SK-N-SH treated with all-trans-retinoic acid at 6 μM for 48 hours (cell line): ENCODE data around the gene STRA8.

Source experiments
- BACH2 ChIP-seq: fragments of 250-450 bp; sonication (Bioruptor Pico); IDR thresholded peaks from 2 replicates; pipeline ENCODE4 v1.9.0; 2021; ENCODE audit warnings: mild to moderate bottlenecking, borderline replicate concordance
- ESRRG ChIP-seq: fragments of 250-450 bp; sonication (Bioruptor Pico); IDR thresholded peaks from 2 replicates; pipeline ENCODE4 v1.6.1; 2021; ENCODE audit warnings: mild to moderate bottlenecking
- TSHZ2 ChIP-seq: fragments of 250-450 bp; sonication (Bioruptor Pico); IDR thresholded peaks from 2 replicates; pipeline ENCODE4 v1.5.0; 2020; ENCODE audit warnings: mild to moderate bottlenecking, moderate library complexity
- ZFP3 ChIP-seq: fragments of 250-450 bp; sonication (Bioruptor Pico); IDR thresholded peaks from 2 replicates; pipeline ENCODE4 v1.5.0; 2020; ENCODE audit warnings: mild to moderate bottlenecking, moderate library complexity
- ZNF565 ChIP-seq: fragments of 450-650 bp; formaldehyde crosslinking; conservative IDR thresholded peaks from 2 replicates; pipeline ENCODE4 v1.5.0; 2020; ENCODE audit warnings: low read depth, mild to moderate bottlenecking, moderate library complexity
- ZNF70 ChIP-seq: fragments of 450-650 bp; formaldehyde crosslinking; IDR thresholded peaks from 2 replicates; pipeline ENCODE4 v1.5.0; 2020; ENCODE audit warnings: mild to moderate bottlenecking, moderate library complexity
- ZNF8 ChIP-seq: fragments of 450-650 bp; formaldehyde crosslinking; IDR thresholded peaks from 2 replicates; pipeline ENCODE4 v1.5.0; 2020; ENCODE audit warnings: mild to moderate bottlenecking, moderate library complexity

- TF ChIP-seq TSHZ2 (CRISPR knock-in tag) (no peak), ZNF565 (CRISPR knock-in tag) (no peak), ZNF70 (CRISPR knock-in tag) (no peak), BACH2 (CRISPR knock-in tag) (no peak), ESRRG (CRISPR knock-in tag) (no peak), ZNF8 (CRISPR knock-in tag) (no peak), ZFP3 (CRISPR knock-in tag) (no peak)
Measured at GRCh38 chr7:135239263-135239662, 5.6 kb downstream of the STRA8 start.
